Measurements from ENCODE around the gene POLR2B. TPM values are rescaled to one million over a fixed set of nuclear protein-coding genes. Genes with fewer than 3 reads are reported as not detected.

The POLR2B gene
- total and polyA plus RNA-seq, 2 of the 8 experiments (the other 6 are each of a cell fraction or from before 2014, with no cell fraction given) = 59.3 to 115 TPM

DNA sequence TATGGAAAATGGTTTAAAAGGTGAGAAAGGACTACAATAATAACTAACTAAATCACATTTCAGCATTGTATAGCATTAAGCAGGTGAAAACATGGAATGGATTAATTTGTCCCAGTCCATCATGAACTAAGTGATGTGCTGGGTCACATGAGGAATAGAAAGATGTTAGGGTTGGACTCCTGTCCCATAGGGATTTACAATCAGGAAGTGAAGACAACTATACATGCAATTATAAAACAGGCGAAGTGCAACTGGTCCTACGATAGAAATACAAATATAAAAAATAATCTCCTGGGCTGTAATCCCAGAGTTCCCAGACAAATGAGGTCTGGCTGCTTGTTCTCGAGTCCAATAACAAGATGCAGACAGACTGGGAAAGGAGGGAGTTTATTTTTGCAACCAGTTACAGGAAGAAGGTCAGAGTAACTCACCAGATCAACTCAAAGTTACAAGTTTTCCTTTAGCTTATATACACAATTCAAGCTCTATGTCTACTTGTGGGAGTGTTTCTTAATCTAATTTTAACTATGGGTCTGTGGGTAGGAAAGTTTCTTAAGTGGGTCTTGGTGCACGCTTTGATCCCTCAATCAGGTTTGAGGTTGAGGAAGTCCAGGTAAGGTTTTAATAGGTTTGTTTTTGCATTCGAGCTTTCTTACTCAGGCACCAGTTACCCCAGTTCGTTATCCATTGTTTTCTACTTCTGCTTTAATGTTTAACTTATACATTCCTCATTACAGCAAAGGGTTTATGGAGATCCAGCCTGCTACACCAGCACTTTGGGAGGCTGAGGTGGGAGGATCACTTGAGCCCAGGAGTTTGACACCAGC is 81.4 kb downstream of the POLR2B start:
- Histone ChIP-seq H3K23me2 (ENCODE audit: low read depth, low read length) (no peaks in the 10 kb centered on the region), H3K4me1 (replicated peaks in 1 of 4; ENCODE audit: control insufficient read depth in 3 of 4, insufficient read depth in 4 of 4, low read length in 3 of 4) (no peaks in the 10 kb centered on the region), H2AFZ (ENCODE audit: low read length) (no peak overlapping the region), H3K23ac (ENCODE audit: insufficient read length) (no peak overlapping the region), H3K27ac (ENCODE audit: low read depth, low read length) (no peak overlapping the region), H3K9ac (replicated peaks in 1 of 4; ENCODE audit: extremely low read depth in 1 of 4, low read depth in 3 of 4, low read length in 3 of 4) (no peak overlapping the region), H2BK15ac (ENCODE audit: low read length) (no peak overlapping the region), H3K14ac (ENCODE audit: insufficient read length) (no peak overlapping the region), H2BK120ac (replicated peaks; ENCODE audit: low read depth, low read length) (no peak overlapping the region), H4K91ac (replicated peaks; ENCODE audit: insufficient read length, low read length) (no peak overlapping the region), H2BK20ac (ENCODE audit: low read length) (no peak overlapping the region), H3K36me3 (ENCODE audit: control insufficient read depth in 2 of 4, insufficient read depth in 4 of 4, low read length in 3 of 4) (no peaks in the 10 kb centered on the region), H3K4me2 (ENCODE audit: insufficient read depth in 1 of 2, low read depth in 2 of 2, low read length in 2 of 2) (no peak overlapping the region), H3K56ac (replicated peaks; ENCODE audit: insufficient read length, low read depth, low read length) (no peak overlapping the region), H4K5ac (ENCODE audit: insufficient read length, low read depth, low read length) (no peak overlapping the region), H3K79me2 (ENCODE audit: control insufficient read depth in 1 of 2, insufficient read depth in 2 of 2, low read length in 2 of 2) (no peaks in the 10 kb centered on the region), H3K27me3 (replicated peaks in 1 of 4; ENCODE audit: control insufficient read depth in 3 of 4, extremely low read depth in 1 of 4, insufficient read depth in 3 of 4, low read length in 3 of 4) (no peaks in the 10 kb centered on the region), H2BK5ac (ENCODE audit: low read depth, low read length) (no peak overlapping the region), H3K9me3 (ENCODE audit: insufficient read depth in 2 of 2, low read depth in 1 of 2, low read length in 1 of 2) (no peaks in the 10 kb centered on the region), H3K18ac (ENCODE audit: extremely low read depth, low read length) (no peak overlapping the region), H3K4me3 (ENCODE audit: extremely low read depth in 1 of 4, insufficient read depth in 2 of 4, low read depth in 3 of 4, low read length in 4 of 4) (no peak overlapping the region), H3K4ac (replicated peaks; ENCODE audit: insufficient read length, low read depth, low read length) (no peak overlapping the region), H4K20me1 (replicated peaks in 1 of 2; ENCODE audit: control insufficient read depth in 1 of 2, insufficient read depth in 2 of 2, low read length in 2 of 2) (no peaks in the 10 kb centered on the region), H3K79me1 (ENCODE audit: low read depth, low read length) (no peaks in the 10 kb centered on the region), H2BK12ac (ENCODE audit: low read depth, low read length) (no peak overlapping the region), H4K8ac (ENCODE audit: extremely low read depth, insufficient read depth, low read length) (no peak overlapping the region), H2AK5ac (ENCODE audit: low read depth, low read length) (no peak overlapping the region)
- 93% methylated on average over 6 of the region's 6 CpGs; no CpG with 5 or more reads in 1 of the 2 experiments for WGBS, 2 experiments (ENCODE audit: extremely low coverage in 1 of 2, insufficient coverage in 1 of 2, insufficient read length in 1 of 2, insufficient replicate concordance in 2 of 2, low coverage in 1 of 2, low lambda C conversion rate in 2 of 2, missing lambda C conversion rate in 1 of 2)
- FAIRE-seq (no peak), DNase-seq (ENCODE audit: low read depth in 1 of 2, low spot score in 2 of 2) (no peak)
- ChIA-PET POLR2A (ENCODE audit: partially characterized antibody) (no interaction called here), CTCF (ENCODE audit: partially characterized antibody) (no interaction called here)
- TF ChIP-seq EGR1 (IDR thresholded peaks at IDR 0.05; ENCODE audit: borderline replicate concordance, low read depth, low read length) = no peak
- TF ChIP-seq POLR2AphosphoS5 (IDR thresholded peaks at IDR 0.05; ENCODE audit: low read depth, low read length) = no peak
- TF ChIP-seq YY1 (IDR thresholded peaks at IDR 0.05; ENCODE audit: low read depth, low read length) = no peak
- TF ChIP-seq KDM5A (IDR thresholded peaks at IDR 0.05; ENCODE audit: low read length) = no peak
- no peak for TF ChIP-seq NANOG (IDR thresholded peaks at IDR 0.05; ENCODE audit: insufficient read depth, low read depth, low read length, poor library complexity, severe bottlenecking)
- no peak for TF ChIP-seq KDM4A (IDR thresholded peaks at IDR 0.05; ENCODE audit: low read depth, low read length, severe bottlenecking)
- TF ChIP-seq CEBPB (IDR thresholded peaks at IDR 0.05; ENCODE audit: low read depth, low read length) = no peak
- TF ChIP-seq SP1 (IDR thresholded peaks at IDR 0.05; ENCODE audit: low read depth, low read length) = no peak
- TF ChIP-seq, protein P1, sequence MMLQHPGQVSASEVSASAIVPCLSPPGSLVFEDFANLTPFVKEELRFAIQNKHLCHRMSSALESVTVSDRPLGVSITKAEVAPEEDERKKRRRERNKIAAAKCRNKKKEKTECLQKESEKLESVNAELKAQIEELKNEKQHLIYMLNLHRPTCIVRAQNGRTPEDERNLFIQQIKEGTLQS (IDR thresholded peaks at IDR 0.05; ENCODE audit: insufficient read depth, low read depth, low read length) = no peak
- TF ChIP-seq SUZ12 (IDR thresholded peaks at IDR 0.05; ENCODE audit: low read length) = no peak
- no peak for TF ChIP-seq BACH1 (IDR thresholded peaks at IDR 0.05; ENCODE audit: low read length)
- no peak for TF ChIP-seq ZNF274 (IDR thresholded peaks at IDR 0.05; ENCODE audit: borderline replicate concordance, extremely low read depth, low read length)
- TF ChIP-seq CBX8 (IDR thresholded peaks at IDR 0.05; ENCODE audit: borderline replicate concordance, low read depth, low read length) = no peak
